Breast epithelium (tissue), 4 donors: ENCODE results near the gene COL16A1. TPM values are rescaled to one million over a fixed set of nuclear protein-coding genes. Genes with fewer than 3 reads are reported as not detected.

ENCODE experiments used
- DNase-seq, 2 donors: peaks; one replicate each; pipeline ENCODE4 v3.0.0-alpha.2; 2019; ENCODE audit warnings: low spot score in 2 of 2
- H3K27ac ChIP-seq, 2 donors: fragments of 200-600 bp; sonication (generic) in 1 of 2; one replicate each; pipeline ENCODE4 v1.5.1; 2016 to 2019; ENCODE audit warnings: mild to moderate bottlenecking in 1 of 2
- H3K27me3 ChIP-seq, 2 donors: fragments of 200-600 bp; sonication (generic) in 1 of 2; one replicate each; pipeline versions ENCODE4 v1.5.1 to v1.6.0; 2017 to 2019; ENCODE audit warnings: control low read depth in 1 of 2, mild to moderate bottlenecking in 1 of 2
- H3K36me3 ChIP-seq: fragments of 200-600 bp; one replicate; pipeline ENCODE4 v1.5.1; 2019
- H3K4me1 ChIP-seq, 2 donors: fragments of 200-600 bp; sonication (generic); one replicate each; pipeline ENCODE4 v1.5.1; 2016 to 2019; ENCODE audit warnings: control low read depth in 1 of 2
- H3K4me3 ChIP-seq, 3 donors: fragments of 200-600 bp; sonication (generic); 1 replicate in 2 of 3; 2 replicates in 1 of 3; pipeline ENCODE4 v1.5.1; 2016 to 2019; ENCODE audit warnings: mild to moderate bottlenecking in 3 of 3, moderate library complexity in 2 of 3
- H3K9me3 ChIP-seq, 2 donors: fragments of 200-600 bp; sonication (generic) in 1 of 2; one replicate each; pipeline ENCODE4 v1.5.1; 2016 to 2019; ENCODE audit warnings: control low read depth in 1 of 2
- POLR2A ChIP-seq: fragments of 450-650 bp; IDR thresholded peaks from one replicate; pipeline ENCODE4 v1.6.1; 2016; ENCODE audit warnings: antibody characterized with exemption, mild to moderate bottlenecking, moderate library complexity
- POLR2AphosphoS5 ChIP-seq, 3 donors: sonication (generic); formaldehyde crosslinking; IDR thresholded peaks; one replicate each; pipeline ENCODE4 v1.6.1; 2017; ENCODE audit warnings: antibody characterized with exemption in 3 of 3
- intact Hi-C: fragments of 100-400 bp; cut with DNase I; formaldehyde crosslinking; loops from one replicate; pipeline ENCODE4 v1.15.1; 2023; ENCODE audit warnings: low total_unique reads
- total RNA-seq, 3 donors: library from RNA; depleted of rRNA; stranded (reverse); fragments of >200 nt; gene quantifications; one replicate each; pipeline ENCODE4 v1.1.0, GENCODE V29; 2016
- TF ChIP-seq, protein P1 (sequence below), 3 donors: fragments of 450-650 bp; IDR thresholded peaks; one replicate each; pipeline ENCODE4 v1.5.1; 2016 to 2017; ENCODE audit warnings: antibody characterized with exemption in 3 of 3, mild to moderate bottlenecking in 3 of 3, moderate library complexity in 3 of 3

Gene COL16A1
- total RNA-seq, 3 donors from 2014 or later, result 55.2 to 79.5 (median 58.7) TPM

- H3K36me3 ChIP-seq, result no peaks in the 10 kb centered on the region
- DNase-seq, result peak in 1 of 2 donors; percentile 32
- intact Hi-C loops, result no loop called here
- H3K9me3 ChIP-seq, result no peaks in the 10 kb centered on the region
- H3K4me1 ChIP-seq, result peaks cover 0 to 9% of the 10 kb centered on the region in 2 donors
- H3K27ac ChIP-seq, result no peak overlapping the region
- H3K4me3 ChIP-seq, result peak overlapping the region; percentile 34 to 71 (median 57)
- H3K27me3 ChIP-seq, result peaks cover 0 to 19% of the 10 kb centered on the region in 2 donors
- TF ChIP-seq, protein P1, sequence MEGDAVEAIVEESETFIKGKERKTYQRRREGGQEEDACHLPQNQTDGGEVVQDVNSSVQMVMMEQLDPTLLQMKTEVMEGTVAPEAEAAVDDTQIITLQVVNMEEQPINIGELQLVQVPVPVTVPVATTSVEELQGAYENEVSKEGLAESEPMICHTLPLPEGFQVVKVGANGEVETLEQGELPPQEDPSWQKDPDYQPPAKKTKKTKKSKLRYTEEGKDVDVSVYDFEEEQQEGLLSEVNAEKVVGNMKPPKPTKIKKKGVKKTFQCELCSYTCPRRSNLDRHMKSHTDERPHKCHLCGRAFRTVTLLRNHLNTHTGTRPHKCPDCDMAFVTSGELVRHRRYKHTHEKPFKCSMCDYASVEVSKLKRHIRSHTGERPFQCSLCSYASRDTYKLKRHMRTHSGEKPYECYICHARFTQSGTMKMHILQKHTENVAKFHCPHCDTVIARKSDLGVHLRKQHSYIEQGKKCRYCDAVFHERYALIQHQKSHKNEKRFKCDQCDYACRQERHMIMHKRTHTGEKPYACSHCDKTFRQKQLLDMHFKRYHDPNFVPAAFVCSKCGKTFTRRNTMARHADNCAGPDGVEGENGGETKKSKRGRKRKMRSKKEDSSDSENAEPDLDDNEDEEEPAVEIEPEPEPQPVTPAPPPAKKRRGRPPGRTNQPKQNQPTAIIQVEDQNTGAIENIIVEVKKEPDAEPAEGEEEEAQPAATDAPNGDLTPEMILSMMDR (IDR thresholded peaks at IDR 0.05), result peak; percentile 33 to 68 (median 63)
- TF ChIP-seq POLR2A, result no peak
- no peak for TF ChIP-seq POLR2AphosphoS5 (IDR thresholded peaks at IDR 0.05)
Measured at GRCh38 chr1:31617916-31618746, 85.7 kb downstream of the COL16A1 start.

DNA sequence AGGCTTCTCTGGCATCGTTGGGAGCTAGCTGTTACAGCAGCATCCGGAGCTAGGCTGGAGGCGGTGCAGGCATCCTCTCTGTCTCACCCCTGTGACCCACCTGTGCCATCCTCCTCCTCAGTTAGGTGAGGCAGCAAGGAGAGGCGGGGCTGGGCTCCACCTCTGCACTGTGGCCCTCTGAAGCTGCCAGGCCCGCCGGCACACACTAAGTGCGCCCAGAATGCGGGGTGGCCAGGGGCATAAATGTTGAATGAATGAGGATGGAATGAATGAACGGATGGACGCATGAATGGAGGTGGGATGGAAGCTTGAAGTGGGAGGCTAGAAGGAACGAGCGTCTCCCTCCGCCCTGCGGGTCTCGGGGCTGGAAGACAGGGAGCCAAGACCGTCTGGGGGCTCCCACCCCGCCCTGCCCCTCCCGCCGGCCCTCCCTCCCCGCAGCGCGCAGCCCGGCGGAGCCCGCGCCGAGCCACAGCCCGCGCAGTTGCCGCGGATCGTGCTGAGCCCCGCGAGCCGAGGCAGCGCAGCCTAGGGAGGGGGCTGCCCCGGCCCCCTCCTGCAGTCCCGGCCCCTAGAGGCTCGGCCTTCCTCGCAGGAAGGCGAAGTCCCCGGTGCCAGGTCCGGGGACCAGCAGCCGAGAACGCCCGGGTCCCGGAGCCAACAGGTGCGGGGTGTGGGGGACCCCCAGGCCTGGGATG is 86.5 kb downstream of the COL16A1 start, which contains the start of gene HCRTR1:
Gene HCRTR1, plus strand, starts transcription at position 472 of the 698 bp plus-strand sequence. CDS start 1,504 bp downstream, outside the sequence.
- H3K4me1 ChIP-seq, result peaks cover 0 to 9% of the 10 kb centered on the region in 2 donors
- H3K27me3 ChIP-seq, result peaks cover 0 to 19% of the 10 kb centered on the region in 2 donors
- H3K4me3 ChIP-seq, result peak within 1 kb of the TSS; percentile 34 to 71 (median 57)
- no peaks in the 10 kb centered on the region for H3K9me3 ChIP-seq
- no peak within 1 kb of the TSS for H3K27ac ChIP-seq
- intact Hi-C loops, result no loop called here
- no peaks in the 10 kb centered on the region for H3K36me3 ChIP-seq
- DNase-seq, result peak in 1 of 2 donors; percentile 7
- TF ChIP-seq POLR2AphosphoS5 (IDR thresholded peaks at IDR 0.05), result no peak
- TF ChIP-seq, protein P1 (IDR thresholded peaks at IDR 0.05), result no peak
- no peak for TF ChIP-seq POLR2A

GRCh38 chr1:31615939-31616338 is 87.9 kb downstream of the COL16A1 start:
- Histone ChIP-seq H3K4me1 (peaks cover 0 to 9% of the 10 kb centered on the region in 2 donors), H3K27me3 (peaks cover 0 to 19% of the 10 kb centered on the region in 2 donors), H3K4me3 (no peak overlapping the region), H3K27ac (no peak overlapping the region), H3K36me3 (no peaks in the 10 kb centered on the region), H3K9me3 (no peaks in the 10 kb centered on the region)
- peak in 1 of 2 donors; percentile 6 for DNase-seq
- TF ChIP-seq POLR2AphosphoS5 (IDR thresholded peaks at IDR 0.05) (no peak), POLR2A (no peak)
- TF ChIP-seq, protein P1 (IDR thresholded peaks at IDR 0.05), result no peak
- intact Hi-C loops, result no loop called here

- Histone ChIP-seq H3K4me1 (peaks cover 0 to 9% of the 10 kb centered on the region in 2 donors), H3K9me3 (no peaks in the 10 kb centered on the region), H3K4me3 (no peak overlapping the region), H3K27ac (no peak overlapping the region), H3K27me3 (peaks cover 0 to 19% of the 10 kb centered on the region in 2 donors), H3K36me3 (no peaks in the 10 kb centered on the region)
- intact Hi-C loops, result no loop called here
- peak in 1 of 2 donors; percentile 12 for DNase-seq
- TF ChIP-seq, protein P1 (IDR thresholded peaks at IDR 0.05), result no peak
- TF ChIP-seq POLR2AphosphoS5 (IDR thresholded peaks at IDR 0.05), result no peak
- TF ChIP-seq POLR2A, result no peak
Measured at GRCh38 chr1:31615414-31615813, 88.4 kb downstream of the COL16A1 start.
